ENCODE measurements around the gene SPEG. TPM values are rescaled to one million over a fixed set of nuclear protein-coding genes. Genes with fewer than 3 reads are reported as not detected.

SPEG gene
- total RNA-seq, 1 donor from 2014 or later, result 71.2 TPM

GRCh38 chr2:219507581-219508443 lies 73.2 kb downstream of the SPEG start:
- H3K4me3 Mint-ChIP-seq (ENCODE audit: unreplicated experiment), result no peak overlapping the region
- Histone ChIP-seq H3K79me2 (ENCODE audit: insufficient read depth, low read length) (no peaks in the 10 kb centered on the region), H3K27ac (ENCODE audit: low read depth, low read length) (no peak overlapping the region)

GRCh38 chr2:219508444-219508734 lies 73.7 kb downstream of the SPEG start:
- FAIRE-seq (no peak), DNase-seq (ENCODE audit: low read depth) (no peak)
- peaks cover 12% of the 10 kb centered on the region for H3K36me3 Mint-ChIP-seq (ENCODE audit: low read depth, unreplicated experiment)
- Histone ChIP-seq H3K4me1 (ENCODE audit: insufficient read depth, low read length) (peaks cover 20% of the 10 kb centered on the region), H3K9ac (ENCODE audit: low read length) (no peak overlapping the region), H3K79me2 (ENCODE audit: insufficient read depth, low read length) (no peaks in the 10 kb centered on the region), H3K4me2 (ENCODE audit: low read length) (no peak overlapping the region), H3K9me3 (ENCODE audit: insufficient read depth, low read depth, low read length) (no peaks in the 10 kb centered on the region), H4K20me1 (ENCODE audit: insufficient read depth, low read length) (peaks cover 8% of the 10 kb centered on the region), H3K27ac (ENCODE audit: low read depth, low read length) (no peak overlapping the region), H3K27me3 (ENCODE audit: insufficient read depth, low read length) (peaks cover 18% of the 10 kb centered on the region), H3K36me3 (ENCODE audit: insufficient read depth, low read length) (peaks cover 5% of the 10 kb centered on the region), H2AFZ (ENCODE audit: low read depth, low read length) (no peak overlapping the region), H3K4me3 (ENCODE audit: insufficient read depth, low read depth, low read length) (no peak overlapping the region)
- H3K27ac Mint-ChIP-seq (ENCODE audit: unreplicated experiment), result no peak overlapping the region
- peaks cover 11% of the 10 kb centered on the region for H3K27me3 Mint-ChIP-seq (ENCODE audit: low read depth, unreplicated experiment)
- H3K9me3 Mint-ChIP-seq (ENCODE audit: unreplicated experiment), result no peaks in the 10 kb centered on the region
- TF ChIP-seq CTCF (IDR thresholded peaks at IDR 0.05; ENCODE audit: insufficient read depth, low read depth, low read length) (no peak), EZH2 (IDR thresholded peaks at IDR 0.05; ENCODE audit: insufficient read depth, low read length) (no peak)
- H3K4me3 Mint-ChIP-seq (ENCODE audit: unreplicated experiment), result no peak overlapping the region
- peaks cover 11% of the 10 kb centered on the region for H3K4me1 Mint-ChIP-seq (ENCODE audit: low read depth, unreplicated experiment)

More at GRCh38 chr2:219507581-219508443, 73.2 kb downstream of the SPEG start:
- TF ChIP-seq CTCF (IDR thresholded peaks at IDR 0.05; ENCODE audit: insufficient read depth, low read depth, low read length) (no peak), EZH2 (IDR thresholded peaks at IDR 0.05; ENCODE audit: insufficient read depth, low read length) (no peak)
- Histone ChIP-seq H3K27me3 (ENCODE audit: insufficient read depth, low read length) (peaks cover 12% of the 10 kb centered on the region), H3K9me3 (ENCODE audit: insufficient read depth, low read depth, low read length) (no peaks in the 10 kb centered on the region), H3K4me2 (ENCODE audit: low read length) (no peak overlapping the region), H3K4me1 (ENCODE audit: insufficient read depth, low read length) (peaks cover 20% of the 10 kb centered on the region), H3K9ac (ENCODE audit: low read length) (no peak overlapping the region), H2AFZ (ENCODE audit: low read depth, low read length) (no peak overlapping the region), H3K36me3 (ENCODE audit: insufficient read depth, low read length) (peaks cover 7% of the 10 kb centered on the region), H4K20me1 (ENCODE audit: insufficient read depth, low read length) (peaks cover 8% of the 10 kb centered on the region), H3K4me3 (ENCODE audit: insufficient read depth, low read depth, low read length) (no peak overlapping the region)
- Mint-ChIP-seq H3K27me3 (ENCODE audit: low read depth, unreplicated experiment) (peaks cover 6% of the 10 kb centered on the region), H3K9me3 (ENCODE audit: unreplicated experiment) (no peaks in the 10 kb centered on the region), H3K27ac (ENCODE audit: unreplicated experiment) (peak overlapping the region; percentile 86), H3K36me3 (ENCODE audit: low read depth, unreplicated experiment) (peaks cover 12% of the 10 kb centered on the region), H3K4me1 (ENCODE audit: low read depth, unreplicated experiment) (peaks cover 10% of the 10 kb centered on the region)
- DNase-seq (ENCODE audit: low read depth) (no peak), FAIRE-seq (no peak)
